ENCODE results near the gene NUMA1.
A peak's percentile ranks its signal among the peaks of the same experiment; 100 is the strongest.

NUMA1 gene, protein sequence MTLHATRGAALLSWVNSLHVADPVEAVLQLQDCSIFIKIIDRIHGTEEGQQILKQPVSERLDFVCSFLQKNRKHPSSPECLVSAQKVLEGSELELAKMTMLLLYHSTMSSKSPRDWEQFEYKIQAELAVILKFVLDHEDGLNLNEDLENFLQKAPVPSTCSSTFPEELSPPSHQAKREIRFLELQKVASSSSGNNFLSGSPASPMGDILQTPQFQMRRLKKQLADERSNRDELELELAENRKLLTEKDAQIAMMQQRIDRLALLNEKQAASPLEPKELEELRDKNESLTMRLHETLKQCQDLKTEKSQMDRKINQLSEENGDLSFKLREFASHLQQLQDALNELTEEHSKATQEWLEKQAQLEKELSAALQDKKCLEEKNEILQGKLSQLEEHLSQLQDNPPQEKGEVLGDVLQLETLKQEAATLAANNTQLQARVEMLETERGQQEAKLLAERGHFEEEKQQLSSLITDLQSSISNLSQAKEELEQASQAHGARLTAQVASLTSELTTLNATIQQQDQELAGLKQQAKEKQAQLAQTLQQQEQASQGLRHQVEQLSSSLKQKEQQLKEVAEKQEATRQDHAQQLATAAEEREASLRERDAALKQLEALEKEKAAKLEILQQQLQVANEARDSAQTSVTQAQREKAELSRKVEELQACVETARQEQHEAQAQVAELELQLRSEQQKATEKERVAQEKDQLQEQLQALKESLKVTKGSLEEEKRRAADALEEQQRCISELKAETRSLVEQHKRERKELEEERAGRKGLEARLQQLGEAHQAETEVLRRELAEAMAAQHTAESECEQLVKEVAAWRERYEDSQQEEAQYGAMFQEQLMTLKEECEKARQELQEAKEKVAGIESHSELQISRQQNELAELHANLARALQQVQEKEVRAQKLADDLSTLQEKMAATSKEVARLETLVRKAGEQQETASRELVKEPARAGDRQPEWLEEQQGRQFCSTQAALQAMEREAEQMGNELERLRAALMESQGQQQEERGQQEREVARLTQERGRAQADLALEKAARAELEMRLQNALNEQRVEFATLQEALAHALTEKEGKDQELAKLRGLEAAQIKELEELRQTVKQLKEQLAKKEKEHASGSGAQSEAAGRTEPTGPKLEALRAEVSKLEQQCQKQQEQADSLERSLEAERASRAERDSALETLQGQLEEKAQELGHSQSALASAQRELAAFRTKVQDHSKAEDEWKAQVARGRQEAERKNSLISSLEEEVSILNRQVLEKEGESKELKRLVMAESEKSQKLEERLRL (N-terminal part only)

DNA sequence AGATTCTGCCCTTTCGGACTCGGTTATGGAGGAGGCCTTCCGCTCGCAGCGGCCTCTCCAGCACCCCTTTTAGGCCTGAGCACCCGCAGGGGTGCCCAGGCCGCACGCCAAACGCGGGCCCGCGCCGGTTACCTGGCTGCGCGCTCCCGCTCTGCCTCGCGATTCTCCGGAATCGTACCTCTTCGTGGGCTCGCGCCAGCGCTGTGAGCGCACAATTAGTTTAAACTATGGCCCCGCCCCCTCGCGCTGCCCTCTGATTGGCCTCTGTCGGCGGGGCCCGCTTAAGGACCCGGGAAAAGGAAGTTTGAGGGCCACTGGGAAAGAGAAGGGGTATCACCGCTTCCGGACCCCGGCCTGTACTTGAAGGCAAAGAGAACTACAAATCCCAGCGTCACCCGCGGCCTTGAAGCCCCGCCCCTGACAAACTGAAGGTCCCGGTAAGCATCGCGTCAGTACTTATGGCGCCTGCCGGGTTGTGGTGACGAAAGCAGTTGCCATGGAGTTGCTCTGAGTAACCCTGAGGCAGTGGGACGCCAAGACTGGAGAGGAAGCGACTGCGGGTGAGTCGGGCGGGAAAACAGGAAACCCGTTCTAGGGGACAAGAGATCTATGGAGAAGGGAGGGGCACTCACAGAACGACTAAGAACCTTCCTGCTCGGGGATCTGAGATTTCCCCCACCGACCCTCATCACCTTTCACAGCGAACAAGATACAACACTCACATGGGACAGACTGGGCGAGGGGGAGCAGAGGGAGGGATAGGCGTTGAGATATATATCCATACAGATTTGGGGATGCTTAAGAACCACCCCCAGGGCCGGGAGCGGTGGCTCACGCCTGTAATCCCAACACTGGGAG lies at the start of gene NUMA1, which contains the start of gene LRRC51:
NUMA1 (minus strand) TSS at position 217 of the 858 bp plus-strand sequence. CDS start 44,599 bp downstream, outside the sequence.
LRRC51 (plus strand) TSS at position 525 of the 858 bp plus-strand sequence. CDS start 8,234 bp downstream, outside the sequence.
- Histone ChIP-seq H3K9me3 (ENCODE audit: control insufficient read depth, insufficient read depth, low read length) (no peaks in the 10 kb centered on the region), H3K36me3 (ENCODE audit: control insufficient read depth, insufficient read depth, low read length) (0 out of 2 replicates have a peak, but pooled peaks cover 7% of the 10 kb centered on the region), H3K27me3 (ENCODE audit: control insufficient read depth, insufficient read depth, low read length) (no peaks in the 10 kb centered on the region), H3K4me3 (ENCODE audit: low read depth, low read length) (peak within 1 kb of the TSS; percentile 91), H3K27ac (ENCODE audit: low read depth, low read length) (peak within 1 kb of the TSS; percentile 99), H3K4me1 (ENCODE audit: control insufficient read depth, insufficient read depth, low read length) (peaks cover 12% of the 10 kb centered on the region), H3K9ac (ENCODE audit: low read depth, low read length) (peak within 1 kb of the TSS; percentile 79)

DNA sequence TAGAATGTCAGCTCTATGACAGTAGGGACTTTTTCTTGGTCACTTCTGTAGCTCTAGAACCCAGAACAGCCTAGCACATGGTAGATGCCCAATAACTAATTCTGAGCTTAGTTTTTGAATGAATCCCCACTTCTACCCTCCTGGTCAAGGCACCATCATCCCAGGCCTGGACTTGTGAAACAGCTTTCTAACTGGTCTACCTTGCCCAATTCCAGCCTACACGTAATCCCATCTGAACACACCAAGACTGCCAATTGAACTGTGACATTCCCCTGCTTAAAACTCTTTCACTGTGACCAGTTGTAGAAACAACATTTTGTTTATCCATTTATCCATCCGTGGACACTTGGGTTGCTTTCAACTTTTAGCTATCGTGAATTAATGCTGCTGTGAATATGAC lies 49.0 kb upstream of the NUMA1 start:
- Histone ChIP-seq H3K4me3 (ENCODE audit: low read depth, low read length) (no peak overlapping the region), H3K36me3 (ENCODE audit: control insufficient read depth, insufficient read depth, low read length) (no peaks in the 10 kb centered on the region), H3K27ac (ENCODE audit: low read depth, low read length) (no peak overlapping the region), H3K9ac (ENCODE audit: low read depth, low read length) (no peak overlapping the region), H3K4me1 (ENCODE audit: control insufficient read depth, insufficient read depth, low read length) (no peaks in the 10 kb centered on the region), H3K27me3 (ENCODE audit: control insufficient read depth, insufficient read depth, low read length) (peaks cover 5% of the 10 kb centered on the region; the same call in 1 of the 2 replicates), H3K9me3 (ENCODE audit: control insufficient read depth, insufficient read depth, low read length) (peaks cover 22% of the 10 kb centered on the region)

DNA sequence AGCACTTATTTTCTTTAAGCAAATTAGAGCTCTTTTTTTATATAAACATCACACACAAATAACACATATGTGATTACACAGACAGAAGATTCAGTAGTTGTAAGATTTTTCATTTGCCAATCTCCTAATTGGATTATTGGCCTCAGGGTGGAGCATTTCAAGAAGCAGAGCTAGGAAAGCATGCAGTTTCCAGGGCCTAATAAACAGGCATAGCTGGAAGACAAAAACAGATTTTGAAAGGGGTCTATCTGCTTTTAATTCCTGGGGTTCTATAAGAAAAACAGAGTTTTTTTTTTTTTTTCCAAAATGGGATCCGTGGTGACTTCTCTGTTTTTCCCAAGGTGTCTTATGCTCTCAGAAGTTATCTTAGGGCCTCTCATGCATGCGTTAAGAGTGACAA lies 47.6 kb upstream of the NUMA1 start:
- Histone ChIP-seq H3K4me3 (ENCODE audit: low read depth, low read length) (no peak overlapping the region), H3K27me3 (ENCODE audit: control insufficient read depth, insufficient read depth, low read length) (peaks cover 5% of the 10 kb centered on the region; the same call in 1 of the 2 replicates), H3K27ac (ENCODE audit: low read depth, low read length) (no peak overlapping the region), H3K36me3 (ENCODE audit: control insufficient read depth, insufficient read depth, low read length) (no peaks in the 10 kb centered on the region), H3K4me1 (ENCODE audit: control insufficient read depth, insufficient read depth, low read length) (no peaks in the 10 kb centered on the region), H3K9ac (ENCODE audit: low read depth, low read length) (no peak overlapping the region), H3K9me3 (ENCODE audit: control insufficient read depth, insufficient read depth, low read length) (peaks cover 25% of the 10 kb centered on the region)

DNA sequence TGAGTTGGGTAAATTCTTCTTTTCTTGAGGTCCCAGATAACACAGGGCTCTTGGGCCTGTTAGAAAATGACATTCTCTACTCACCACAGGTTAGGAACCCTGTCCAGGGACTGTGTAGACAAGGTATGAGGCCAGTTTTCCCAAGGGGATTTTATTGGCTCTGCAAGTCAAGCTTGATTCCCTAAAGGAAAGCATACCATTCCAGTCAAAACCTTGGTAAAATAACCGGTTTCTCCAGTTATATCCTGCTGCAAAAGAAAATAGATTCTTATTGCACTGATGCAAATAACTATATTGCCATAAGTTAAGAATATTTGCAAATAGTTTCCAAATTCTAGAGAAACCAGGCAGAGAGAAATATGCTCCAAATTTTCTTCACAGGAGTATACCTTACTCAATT lies 45.6 kb upstream of the NUMA1 start:
- H3K27ac ChIP-seq (ENCODE audit: low read depth, low read length): no peak overlapping the region
- no peaks in the 10 kb centered on the region for H3K27me3 ChIP-seq (ENCODE audit: control insufficient read depth, insufficient read depth, low read length)
- no peaks in the 10 kb centered on the region for H3K4me1 ChIP-seq (ENCODE audit: control insufficient read depth, insufficient read depth, low read length)
- peaks cover 25% of the 10 kb centered on the region for H3K9me3 ChIP-seq (ENCODE audit: control insufficient read depth, insufficient read depth, low read length)
- no peak overlapping the region for H3K9ac ChIP-seq (ENCODE audit: low read depth, low read length)
- H3K4me3 ChIP-seq (ENCODE audit: low read depth, low read length): no peak overlapping the region
- H3K36me3 ChIP-seq (ENCODE audit: control insufficient read depth, insufficient read depth, low read length): no peaks in the 10 kb centered on the region

DNA sequence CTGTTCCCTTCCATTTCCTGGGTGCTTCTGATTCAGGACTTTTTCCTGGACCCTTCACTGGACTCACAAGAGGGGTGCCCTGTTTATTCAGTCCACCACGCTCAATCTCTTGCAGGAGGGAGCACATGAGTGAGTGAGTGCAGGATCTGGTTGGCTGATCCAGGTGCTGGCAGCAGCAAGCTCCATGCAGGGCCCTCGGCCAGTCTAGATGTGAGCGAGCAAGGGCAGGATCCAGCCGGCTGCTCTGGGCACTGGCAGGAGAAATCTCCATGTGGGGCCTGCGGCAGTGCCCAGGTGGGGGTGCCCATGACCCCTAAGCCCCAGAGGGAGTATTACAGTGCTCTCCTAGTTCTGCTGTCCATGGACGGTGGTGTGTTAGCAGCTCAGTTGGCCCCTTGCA lies 43.7 kb upstream of the NUMA1 start:
- no peak overlapping the region for H3K4me3 ChIP-seq (ENCODE audit: low read depth, low read length)
- no peak overlapping the region for H3K9ac ChIP-seq (ENCODE audit: low read depth, low read length)
- peaks cover 20% of the 10 kb centered on the region for H3K9me3 ChIP-seq (ENCODE audit: control insufficient read depth, insufficient read depth, low read length)
- H3K36me3 ChIP-seq (ENCODE audit: control insufficient read depth, insufficient read depth, low read length): no peaks in the 10 kb centered on the region
- H3K27ac ChIP-seq (ENCODE audit: low read depth, low read length): no peak overlapping the region
- H3K4me1 ChIP-seq (ENCODE audit: control insufficient read depth, insufficient read depth, low read length): no peaks in the 10 kb centered on the region
- no peaks in the 10 kb centered on the region for H3K27me3 ChIP-seq (ENCODE audit: control insufficient read depth, insufficient read depth, low read length)

DNA sequence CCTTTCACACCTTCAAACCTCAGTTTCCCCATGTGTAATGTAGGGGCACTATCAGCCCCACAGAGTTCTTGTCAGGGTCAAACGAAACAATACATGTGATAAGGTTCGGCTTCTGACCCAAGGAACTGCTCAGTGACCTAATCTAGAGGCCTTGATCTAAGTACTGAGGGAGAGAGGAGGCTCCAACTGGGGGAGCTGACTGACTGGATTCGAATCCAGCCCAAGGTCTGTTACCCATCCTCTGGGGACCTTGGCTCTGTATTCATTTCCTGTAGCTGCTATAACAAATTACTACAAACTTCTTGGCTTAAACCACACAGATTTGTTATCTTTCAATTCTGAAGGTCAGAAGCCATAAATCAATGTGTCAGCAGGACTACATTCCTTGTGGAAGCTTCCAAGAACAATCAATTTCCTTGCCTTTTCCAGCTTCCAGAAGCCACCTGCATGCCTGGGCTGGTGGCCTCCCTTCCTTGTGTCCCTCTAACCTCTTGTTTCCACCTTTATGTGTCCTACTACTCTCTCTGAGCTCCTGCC lies 42.8 kb upstream of the NUMA1 start:
- no peaks in the 10 kb centered on the region for H3K4me1 ChIP-seq (ENCODE audit: control insufficient read depth, insufficient read depth, low read length)
- H3K27me3 ChIP-seq (ENCODE audit: control insufficient read depth, insufficient read depth, low read length): no peaks in the 10 kb centered on the region
- no peak overlapping the region for H3K9ac ChIP-seq (ENCODE audit: low read depth, low read length)
- no peaks in the 10 kb centered on the region for H3K36me3 ChIP-seq (ENCODE audit: control insufficient read depth, insufficient read depth, low read length)
- no peak overlapping the region for H3K27ac ChIP-seq (ENCODE audit: low read depth, low read length)
- H3K9me3 ChIP-seq (ENCODE audit: control insufficient read depth, insufficient read depth, low read length): peaks cover 14% of the 10 kb centered on the region
- no peak overlapping the region for H3K4me3 ChIP-seq (ENCODE audit: low read depth, low read length)

DNA sequence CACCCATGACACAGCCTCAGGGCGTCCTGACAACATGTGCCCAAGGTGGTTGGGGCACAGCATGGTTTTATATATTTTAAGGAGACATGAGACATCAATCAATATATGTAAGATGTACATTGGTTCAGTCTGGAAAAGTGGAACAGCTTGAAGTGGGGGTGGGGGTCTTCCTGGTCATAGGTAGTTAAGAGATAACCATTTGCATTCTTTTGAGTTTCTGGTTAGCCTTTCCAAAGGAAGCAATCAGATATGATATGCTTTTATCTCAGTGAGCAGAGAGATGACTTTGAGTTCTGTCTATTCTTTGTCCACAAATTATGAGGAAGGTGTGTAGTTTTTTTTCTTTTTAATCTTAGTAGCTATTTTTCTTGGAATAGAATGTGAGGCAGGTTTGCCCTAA lies 42.3 kb upstream of the NUMA1 start:
- Histone ChIP-seq H3K36me3 (ENCODE audit: control insufficient read depth, insufficient read depth, low read length) (no peaks in the 10 kb centered on the region), H3K4me3 (ENCODE audit: low read depth, low read length) (no peak overlapping the region), H3K4me1 (ENCODE audit: control insufficient read depth, insufficient read depth, low read length) (no peaks in the 10 kb centered on the region), H3K9me3 (ENCODE audit: control insufficient read depth, insufficient read depth, low read length) (peaks cover 8% of the 10 kb centered on the region), H3K9ac (ENCODE audit: low read depth, low read length) (no peak overlapping the region), H3K27ac (ENCODE audit: low read depth, low read length) (no peak overlapping the region), H3K27me3 (ENCODE audit: control insufficient read depth, insufficient read depth, low read length) (no peaks in the 10 kb centered on the region)

DNA sequence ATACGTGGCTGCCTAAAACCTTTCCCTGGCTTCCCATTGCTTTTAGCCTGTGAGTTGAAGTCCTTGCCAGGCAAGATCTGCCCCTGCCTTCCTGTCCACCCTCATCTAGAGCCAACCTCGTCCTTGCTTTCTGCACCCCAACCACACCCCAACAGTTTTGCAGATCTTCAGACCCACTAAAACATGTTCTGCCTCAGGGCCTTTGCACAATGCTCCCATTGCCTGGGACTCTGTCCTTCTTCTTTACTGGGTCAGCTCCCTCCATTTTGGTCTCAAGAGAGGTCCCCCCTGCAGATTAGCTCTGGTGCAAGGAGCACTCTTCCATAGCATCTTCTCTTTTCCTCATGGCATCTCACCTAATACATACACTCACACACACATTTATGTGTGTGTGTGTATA lies 40.6 kb upstream of the NUMA1 start:
- no peak overlapping the region for H3K9ac ChIP-seq (ENCODE audit: low read depth, low read length)
- peaks cover 6% of the 10 kb centered on the region; the same call in 1 of the 2 replicates for H3K27me3 ChIP-seq (ENCODE audit: control insufficient read depth, insufficient read depth, low read length)
- peaks cover 6% of the 10 kb centered on the region; the same call in 1 of the 2 replicates for H3K9me3 ChIP-seq (ENCODE audit: control insufficient read depth, insufficient read depth, low read length)
- no peaks in the 10 kb centered on the region for H3K36me3 ChIP-seq (ENCODE audit: control insufficient read depth, insufficient read depth, low read length)
- no peak overlapping the region for H3K4me3 ChIP-seq (ENCODE audit: low read depth, low read length)
- H3K4me1 ChIP-seq (ENCODE audit: control insufficient read depth, insufficient read depth, low read length): no peaks in the 10 kb centered on the region
- no peak overlapping the region for H3K27ac ChIP-seq (ENCODE audit: low read depth, low read length)

DNA sequence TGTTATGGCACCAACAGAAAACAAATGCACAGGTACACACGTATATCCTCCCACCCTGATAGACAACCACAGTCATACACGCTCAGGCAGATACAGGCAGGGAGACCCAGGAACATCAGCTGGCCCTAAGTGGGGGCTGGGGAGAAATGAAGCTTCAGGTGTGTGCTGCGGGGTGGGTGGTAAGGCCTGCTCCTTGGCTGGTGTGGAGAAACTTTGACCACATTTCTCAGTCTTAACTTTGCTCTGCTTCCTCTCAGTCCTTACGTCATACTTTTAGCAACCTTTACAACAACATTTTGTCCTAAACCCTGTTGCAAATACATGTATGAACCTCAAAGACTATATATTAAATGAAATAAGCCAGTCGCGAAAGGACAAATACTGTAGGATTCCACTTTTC lies 38.9 kb upstream of the NUMA1 start:
- Histone ChIP-seq H3K27me3 (ENCODE audit: control insufficient read depth, insufficient read depth, low read length) (peaks cover 6% of the 10 kb centered on the region; the same call in 1 of the 2 replicates), H3K9me3 (ENCODE audit: control insufficient read depth, insufficient read depth, low read length) (peaks cover under 1% of the 10 kb centered on the region; the same call in 1 of the 2 replicates), H3K36me3 (ENCODE audit: control insufficient read depth, insufficient read depth, low read length) (no peaks in the 10 kb centered on the region), H3K4me3 (ENCODE audit: low read depth, low read length) (no peak overlapping the region), H3K4me1 (ENCODE audit: control insufficient read depth, insufficient read depth, low read length) (no peaks in the 10 kb centered on the region), H3K27ac (ENCODE audit: low read depth, low read length) (no peak overlapping the region), H3K9ac (ENCODE audit: low read depth, low read length) (no peak overlapping the region)

All from HUES48 (cell line).